Epidermal melanocyte (primary cell): ENCODE results near the gene MON1B.

Source experiments
- DNase-seq: peaks from one replicate; pipeline ENCODE4 v3.0.0; 2011; ENCODE audit warnings: low spot score; ENCODE audit not compliant: insufficient read length

Gene MON1B

GRCh38 chr16:77195411-77195810, 4.4 kb downstream of the MON1B start:
- no peak for DNase-seq

GRCh38 chr16:77197747-77198146, 6.8 kb downstream of the MON1B start:
- DNase-seq: no peak

GRCh38 chr16:77199211-77199610, 8.2 kb downstream of the MON1B start, which contains the start of gene SYCE1L:
Gene SYCE1L (plus strand): TSS chr16:77199408. CDS start chr16:77199452, 44 bp downstream.
- DNase-seq: no peak

- no peak for DNase-seq
Measured at GRCh38 chr16:77206533-77206932, 15.5 kb downstream of the MON1B start.

- DNase-seq: no peak
Measured at GRCh38 chr16:77207030-77207429, 16.0 kb downstream of the MON1B start.

- no peak for DNase-seq
Measured at GRCh38 chr16:77208382-77208781, 17.4 kb downstream of the MON1B start.

- no peak for DNase-seq
Measured at GRCh38 chr16:77211880-77212740, 21.1 kb downstream of the MON1B start.

GRCh38 chr16:77212741-77213541, 22.0 kb downstream of the MON1B start:
- DNase-seq: no peak

- DNase-seq: no peak
Measured at GRCh38 chr16:77213542-77214106, 22.6 kb downstream of the MON1B start.

- no peak for DNase-seq
Measured at GRCh38 chr16:77214411-77215138, 23.6 kb downstream of the MON1B start.

GRCh38 chr16:77219437-77219836, 28.4 kb downstream of the MON1B start:
- no peak for DNase-seq

GRCh38 chr16:77220427-77220826, 29.4 kb downstream of the MON1B start:
- no peak for DNase-seq

GRCh38 chr16:77221482-77221881, 30.5 kb downstream of the MON1B start:
- DNase-seq: no peak

- DNase-seq: no peak
Measured at GRCh38 chr16:77223184-77223583, 32.2 kb downstream of the MON1B start.

GRCh38 chr16:77225182-77225581, 34.2 kb downstream of the MON1B start:
- DNase-seq: no peak

GRCh38 chr16:77227745-77228144, 36.8 kb downstream of the MON1B start:
- no peak for DNase-seq

GRCh38 chr16:77231047-77231446, 40.1 kb downstream of the MON1B start:
- no peak for DNase-seq

- no peak for DNase-seq
Measured at GRCh38 chr16:77233799-77234519, 43.0 kb downstream of the MON1B start.

GRCh38 chr16:77234611-77235010, 43.6 kb downstream of the MON1B start:
- no peak for DNase-seq

- peak; percentile 58 for DNase-seq
Measured at GRCh38 chr16:77236063-77236511, 45.1 kb downstream of the MON1B start.

- no peak for DNase-seq
Measured at GRCh38 chr16:77238593-77238992, 47.6 kb downstream of the MON1B start.
